NCI-H2107 (cell line): ENCODE data around the gene F13A1.

ENCODE experiments used
- DNase-seq: peaks from one replicate; lab custom pipeline; 2025; lab: John Stamatoyannopoulos, UW

Gene F13A1

DNA sequence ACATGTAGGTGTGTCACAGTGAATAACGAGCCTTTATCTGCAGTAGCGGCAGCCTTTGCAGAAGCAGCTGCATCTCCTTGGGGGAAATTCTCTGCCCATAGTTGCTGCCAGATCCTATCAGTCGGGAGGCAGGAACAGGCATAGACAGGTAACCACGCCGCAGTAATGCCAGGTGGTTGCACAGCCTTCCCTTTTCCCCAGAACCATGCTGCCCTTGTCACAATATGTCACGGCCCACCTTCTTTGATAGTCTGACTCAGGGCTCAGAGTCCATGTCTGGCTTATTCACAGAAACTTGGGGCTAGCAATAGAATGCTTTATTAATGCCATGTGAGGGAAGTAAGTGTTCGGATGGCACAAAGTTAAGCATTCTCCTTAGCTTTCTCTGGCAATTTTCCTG lies 76.6 kb downstream of the F13A1 start:
- no peak for DNase-seq

DNA sequence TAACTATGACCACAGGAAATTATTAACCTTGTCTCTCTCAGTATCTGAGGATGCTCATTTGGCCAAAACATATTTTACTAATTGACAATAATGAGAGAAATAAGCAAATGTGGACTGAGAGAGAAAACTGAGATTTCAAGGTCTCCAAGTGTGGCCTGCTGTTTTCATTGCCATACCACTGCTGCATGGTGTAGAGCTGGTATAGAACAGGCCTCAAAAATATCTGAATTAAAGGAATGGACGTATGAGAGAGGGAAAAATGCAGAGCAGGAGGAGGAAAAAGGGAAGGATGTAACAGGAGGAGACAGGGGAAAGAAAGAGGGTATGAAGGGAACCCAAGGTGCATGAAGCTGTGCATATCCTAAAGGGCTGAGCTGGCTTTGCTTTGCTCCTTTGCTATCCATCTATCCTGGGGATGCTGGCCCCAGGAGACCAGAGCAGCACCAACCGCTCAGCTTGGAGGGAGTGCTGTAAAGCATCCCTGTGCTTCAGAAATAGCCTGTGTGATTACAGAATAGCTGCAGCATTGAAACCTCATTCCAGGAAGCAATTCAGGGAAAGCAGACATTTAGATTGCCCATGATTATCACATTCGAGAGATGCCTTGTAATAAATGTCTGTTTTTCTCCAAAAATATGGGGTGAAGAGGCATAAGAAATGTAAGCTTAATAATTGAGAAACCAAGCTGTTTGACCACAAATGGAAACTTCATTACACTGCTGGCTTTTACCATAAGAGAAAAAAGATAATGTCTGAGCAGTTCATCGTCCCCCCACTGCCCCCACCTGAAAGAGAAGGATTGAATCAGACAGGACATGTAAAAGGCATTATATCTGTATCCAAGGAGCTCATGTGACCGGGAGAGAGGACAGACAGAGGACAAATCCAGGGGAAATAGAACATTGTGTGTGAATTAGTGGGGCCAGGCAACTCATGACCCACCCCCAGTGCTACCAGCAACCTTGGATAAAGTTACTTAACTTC lies 80.6 kb downstream of the F13A1 start:
- DNase-seq: no peak

DNA sequence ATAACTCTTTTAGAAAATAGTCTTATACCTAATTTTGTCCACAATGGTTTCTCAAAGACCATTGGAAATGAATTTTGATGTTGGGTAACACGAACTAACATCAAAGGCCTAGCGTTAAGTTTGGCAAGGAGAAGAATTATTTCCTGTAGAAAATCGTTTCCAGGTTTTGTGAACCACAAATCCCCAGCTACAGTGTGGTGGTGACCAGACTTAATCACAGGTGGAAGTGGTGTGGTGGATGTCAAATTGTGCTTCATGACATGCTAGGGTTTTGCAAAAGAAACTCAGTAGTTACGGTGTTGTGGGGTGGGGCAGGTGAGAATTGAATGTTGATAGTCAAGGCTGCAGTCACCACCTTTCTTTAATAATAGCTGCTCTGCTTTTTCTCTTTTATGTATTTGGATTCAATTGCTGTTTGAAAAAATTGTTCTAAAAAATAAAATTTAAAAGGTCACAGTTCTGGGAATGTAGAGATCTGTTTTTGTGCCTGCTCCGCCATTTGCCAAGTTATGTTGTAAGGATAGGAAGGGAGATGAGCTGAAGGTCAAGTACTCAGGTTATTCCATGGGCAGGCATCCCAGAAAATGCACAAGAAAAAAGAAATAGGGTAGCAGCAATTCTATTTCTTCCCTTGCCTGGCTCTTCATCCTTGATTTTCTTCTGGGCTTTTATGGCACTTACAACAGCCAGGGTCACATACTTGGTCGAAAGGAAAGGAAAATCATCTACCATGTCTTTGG lies 83.6 kb downstream of the F13A1 start:
- no peak for DNase-seq

DNA sequence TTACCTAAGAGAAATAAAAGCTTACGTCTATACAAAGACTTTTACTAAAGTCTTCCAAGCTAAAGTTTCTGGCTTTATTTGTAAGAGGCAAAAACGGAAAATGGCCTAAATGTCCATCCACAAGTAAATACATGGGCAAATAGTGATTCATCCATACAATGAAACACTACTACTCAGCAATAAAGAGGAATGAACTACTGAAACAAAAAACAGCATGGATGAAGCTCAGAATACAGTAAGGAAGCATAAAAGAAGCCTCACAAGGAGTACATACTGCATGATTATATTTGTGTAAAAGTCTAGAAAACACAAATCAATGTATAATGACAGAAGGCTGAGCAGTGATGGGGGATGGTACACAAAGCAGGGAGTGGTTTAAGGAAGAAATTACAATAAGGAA lies 84.7 kb downstream of the F13A1 start:
- DNase-seq: no peak

DNA sequence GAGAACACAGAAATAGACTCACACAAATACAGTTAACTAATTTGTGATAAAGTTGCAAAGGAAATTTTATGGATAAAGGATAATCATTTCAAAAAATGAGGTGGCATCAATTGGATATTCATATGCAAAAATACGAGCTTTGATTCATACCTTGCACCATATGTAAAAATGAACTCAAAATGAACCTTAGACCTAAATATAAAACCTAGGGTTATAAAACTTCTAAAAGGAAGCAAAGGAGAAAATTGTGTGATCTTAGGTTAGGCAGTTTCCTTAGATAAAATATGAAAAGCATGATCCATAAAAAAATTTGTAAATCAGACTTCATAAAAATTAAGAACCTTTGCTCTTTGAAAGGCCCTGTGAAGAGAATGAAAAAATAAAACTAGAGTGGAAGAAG lies 85.5 kb downstream of the F13A1 start:
- no peak for DNase-seq

DNA sequence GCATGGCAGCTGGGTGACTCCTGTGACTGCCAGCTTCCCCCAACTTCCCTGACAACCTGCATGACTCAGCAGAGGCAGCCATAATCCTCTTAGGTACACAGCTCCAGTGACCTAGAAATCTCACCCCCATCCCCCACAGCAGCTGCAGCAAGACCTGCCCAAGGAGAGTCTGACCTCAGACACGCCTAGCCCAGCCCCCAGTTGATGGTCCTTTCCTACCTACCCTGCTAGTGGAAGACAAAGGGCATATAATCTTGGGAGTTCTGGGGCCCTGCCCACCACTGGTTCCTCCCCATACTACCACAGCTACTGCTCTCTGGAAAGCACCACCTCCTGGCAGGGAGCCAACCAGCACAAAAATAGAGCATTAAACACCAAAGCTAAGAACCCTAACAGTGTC lies 90.2 kb downstream of the F13A1 start:
- no peak for DNase-seq

DNA sequence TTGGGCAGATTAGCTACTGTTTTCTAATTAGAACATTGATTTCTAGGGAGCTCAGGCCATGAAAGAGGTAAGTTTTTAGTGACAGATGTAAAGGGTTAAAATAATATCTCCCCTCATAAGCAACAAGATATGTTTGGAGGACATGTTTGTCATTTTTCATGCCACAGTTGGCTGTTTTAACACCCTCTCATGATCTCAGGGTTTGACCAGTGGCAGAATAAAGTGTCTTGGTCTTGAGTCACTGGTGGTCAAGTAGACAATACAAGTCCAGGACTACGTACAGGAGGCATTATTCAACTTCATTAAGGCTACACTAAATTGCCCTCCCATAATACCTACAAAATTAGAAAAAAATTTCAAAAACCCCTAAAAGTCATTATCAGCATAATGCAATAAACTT lies 92.6 kb downstream of the F13A1 start:
- DNase-seq: no peak

DNA sequence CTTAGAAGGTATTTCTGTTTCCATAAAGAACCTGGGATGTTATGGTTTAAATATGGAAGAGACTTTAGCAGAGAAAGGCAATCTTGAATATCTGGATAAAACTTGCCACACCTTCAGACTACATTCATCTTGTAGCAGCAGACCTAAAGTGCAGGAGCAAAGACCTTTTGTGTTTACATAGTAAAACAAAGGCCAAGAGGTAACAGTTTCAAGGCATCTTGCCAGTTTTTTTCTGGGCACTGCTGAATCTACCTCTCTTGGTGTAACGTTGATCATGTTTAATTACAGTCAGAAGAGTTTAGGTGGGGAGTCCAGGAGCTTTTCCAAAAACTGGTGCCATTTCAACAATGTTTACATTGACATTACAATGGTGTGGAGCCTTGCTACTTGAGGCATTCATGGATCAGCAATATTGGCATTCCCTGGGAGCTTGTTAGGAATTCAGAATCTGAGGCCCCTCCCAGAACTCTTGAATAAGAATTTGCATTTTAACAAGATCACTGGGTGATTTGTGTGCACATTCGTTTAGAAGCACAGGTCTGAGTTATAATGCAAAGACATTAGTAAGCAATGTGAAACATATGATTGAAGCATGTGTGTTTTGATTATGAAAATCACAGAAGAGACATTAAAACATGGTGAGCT lies 94.5 kb downstream of the F13A1 start:
- DNase-seq: no peak

DNA sequence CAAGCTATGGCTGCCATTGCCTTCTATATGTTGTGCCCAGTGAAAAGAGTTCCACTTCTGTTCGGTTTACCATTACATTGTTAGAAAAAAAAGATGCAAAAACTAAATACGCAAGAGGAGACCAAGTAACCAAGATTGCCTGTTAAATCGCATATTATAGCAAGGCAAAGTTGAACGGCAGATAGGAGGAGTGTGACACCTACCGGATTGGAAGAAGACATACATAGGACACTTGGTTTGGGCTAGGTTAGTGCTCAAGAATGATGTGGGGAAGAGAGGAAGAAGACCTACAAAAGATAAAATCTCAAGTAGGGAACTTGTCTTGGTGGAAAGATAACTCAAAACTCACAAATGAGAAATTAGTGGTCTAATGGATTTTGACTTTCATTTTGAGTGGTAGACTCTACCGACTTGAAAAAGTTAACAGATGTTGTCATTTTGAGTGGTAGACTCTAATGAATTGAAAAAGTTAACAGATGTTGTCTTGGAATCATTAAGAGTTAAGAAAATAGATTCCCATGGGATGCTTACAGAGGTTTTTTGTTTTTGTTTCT lies 95.5 kb downstream of the F13A1 start:
- DNase-seq: no peak

DNA sequence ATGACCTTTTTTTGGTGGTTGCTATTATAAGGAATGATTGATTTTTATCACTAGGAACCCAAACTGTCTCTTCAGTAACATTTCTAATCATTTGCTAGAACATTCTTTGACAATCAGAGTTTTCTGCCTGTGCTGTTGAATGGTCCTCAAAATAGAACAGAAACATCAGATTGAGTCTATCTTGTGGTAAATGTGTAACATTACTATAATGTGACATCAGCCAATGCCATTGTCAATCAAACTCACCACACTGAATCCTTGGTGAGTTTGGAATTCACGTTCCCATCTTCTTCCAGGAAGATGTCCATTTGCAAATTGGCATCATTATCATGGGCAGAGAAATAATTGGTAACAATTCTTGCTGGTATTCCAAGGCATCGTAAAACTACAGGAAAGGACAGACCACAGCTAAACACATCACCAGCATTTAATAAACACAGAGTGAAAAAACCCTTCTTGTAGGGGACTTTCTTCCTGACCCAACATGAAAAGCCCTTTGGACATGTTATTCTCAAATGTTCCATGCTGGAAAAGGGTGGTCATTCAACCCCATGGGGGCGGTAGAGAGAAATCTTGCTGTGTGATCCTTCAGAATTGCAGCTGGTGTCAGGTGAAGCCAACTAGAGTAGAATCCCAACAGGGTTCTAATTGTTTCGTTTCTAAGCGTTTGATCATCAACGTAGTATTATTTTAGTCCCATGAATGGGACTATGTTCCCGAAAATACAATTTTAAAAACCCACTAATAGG lies 98.5 kb downstream of the F13A1 start:
- DNase-seq: no peak

DNA sequence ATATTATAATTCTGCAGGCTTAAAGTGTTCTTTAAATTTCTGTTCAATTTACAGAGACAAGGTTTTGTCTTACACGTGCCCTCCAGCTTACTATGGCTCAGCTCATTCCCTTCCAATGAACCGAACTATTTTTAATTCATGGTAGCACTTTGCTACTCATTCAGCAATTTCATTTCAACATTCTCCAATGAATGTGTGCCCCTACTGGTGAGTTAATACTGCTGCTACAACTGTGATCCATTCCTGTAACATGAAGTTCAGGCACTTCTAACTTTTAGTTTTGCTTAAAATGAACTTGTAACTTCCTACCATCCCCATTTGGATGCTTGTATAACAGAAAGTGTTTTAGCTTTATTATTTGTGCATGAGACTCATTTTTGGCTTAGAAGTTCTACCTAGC lies 99.7 kb downstream of the F13A1 start:
- no peak for DNase-seq

DNA sequence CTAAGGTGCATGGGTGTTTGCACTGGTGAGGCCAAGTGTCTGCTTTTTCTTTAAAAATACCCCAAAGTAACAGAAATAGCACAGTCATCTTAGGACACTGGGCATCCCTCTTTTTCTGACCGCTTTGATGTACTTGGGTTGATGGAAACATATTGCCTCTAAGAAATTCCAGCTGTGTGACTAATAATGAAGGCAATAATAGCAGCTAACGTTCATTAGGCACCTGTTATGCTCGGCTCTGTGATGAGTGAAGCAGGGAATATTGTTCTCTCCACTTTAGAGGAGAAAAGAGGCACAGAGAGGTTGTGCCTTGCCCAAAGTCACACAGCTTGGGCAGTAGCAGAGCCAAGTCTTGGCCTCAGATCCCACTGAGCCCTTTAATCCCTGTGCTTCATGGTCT lies 100.7 kb downstream of the F13A1 start:
- DNase-seq: no peak

DNA sequence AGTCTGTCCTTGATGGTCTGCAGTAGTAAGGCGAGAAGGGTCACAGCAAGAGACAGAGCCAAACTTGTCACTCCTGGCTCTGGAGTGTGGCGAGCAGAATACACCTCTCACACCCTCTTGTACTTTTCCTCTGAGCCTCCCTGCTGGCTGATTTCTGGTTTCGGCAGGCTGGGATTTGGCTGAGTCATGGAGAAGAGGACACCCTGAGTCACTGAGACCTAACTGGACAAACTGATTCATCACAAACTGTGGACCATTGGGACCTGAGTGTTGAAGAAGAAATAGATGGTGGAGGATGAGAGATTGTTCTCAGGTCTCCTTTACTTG lies 101.7 kb downstream of the F13A1 start:
- DNase-seq: no peak

DNA sequence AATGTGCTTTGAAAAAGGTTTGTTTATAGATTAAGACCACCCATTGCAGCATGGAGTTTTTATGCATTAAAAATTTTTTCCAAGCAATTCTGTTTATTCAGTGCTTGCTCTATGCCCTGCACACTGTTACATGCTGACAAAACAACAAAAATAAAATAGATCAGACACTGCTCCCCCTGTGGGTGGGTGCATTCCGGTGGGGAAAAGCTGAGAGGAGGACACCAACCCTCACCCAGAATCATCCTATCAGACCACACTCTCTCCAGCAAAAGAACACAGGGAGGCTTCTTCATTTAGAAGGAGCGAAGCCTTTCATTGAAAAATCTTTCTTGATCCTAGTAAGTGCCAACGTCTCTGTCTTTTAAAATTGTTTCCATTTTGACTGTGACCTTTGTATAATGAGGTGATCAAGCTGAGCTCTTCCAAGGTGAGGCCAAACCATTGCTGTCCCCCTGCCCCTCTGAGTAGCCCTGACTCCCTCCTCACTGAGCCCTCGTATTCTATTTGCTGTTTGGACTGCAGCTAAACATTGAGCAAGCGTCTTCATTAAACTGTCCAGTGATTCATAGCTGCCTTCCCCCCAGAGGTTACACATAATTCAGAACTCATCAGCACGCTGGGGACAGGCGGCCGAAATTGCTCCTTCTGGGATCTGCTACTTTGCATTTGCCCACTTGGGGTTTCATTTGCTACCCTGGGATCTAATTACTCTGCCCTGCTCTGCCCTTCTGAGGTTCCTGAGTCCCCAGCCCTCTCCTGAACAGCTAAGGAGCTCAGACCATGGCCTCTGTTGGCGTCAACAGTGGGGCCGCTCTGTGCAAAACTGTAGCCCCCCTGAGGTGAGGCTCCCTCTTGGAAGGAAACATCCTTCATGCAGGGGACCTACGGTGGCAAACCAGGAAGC lies 102.4 kb downstream of the F13A1 start:
- no peak for DNase-seq

DNA sequence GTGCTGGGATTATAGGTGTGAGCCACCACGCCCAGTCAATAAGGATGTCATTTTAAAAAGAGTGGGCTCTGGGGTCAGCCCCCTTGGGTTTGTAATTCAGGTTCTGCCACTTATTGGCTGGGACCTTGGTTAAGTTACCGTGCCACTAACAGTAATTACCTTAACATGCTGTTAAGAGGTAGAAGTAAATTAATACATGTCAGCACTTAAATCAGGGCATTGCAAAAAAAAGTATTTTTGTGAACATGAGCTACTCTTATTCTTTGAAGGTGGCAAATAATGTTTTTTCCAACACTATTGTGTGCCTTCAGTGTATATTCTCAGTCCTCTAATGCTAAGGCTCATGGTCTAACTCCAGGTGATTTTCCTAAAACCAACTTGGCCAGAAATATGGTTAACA lies 109.5 kb downstream of the F13A1 start:
- DNase-seq: no peak

DNA sequence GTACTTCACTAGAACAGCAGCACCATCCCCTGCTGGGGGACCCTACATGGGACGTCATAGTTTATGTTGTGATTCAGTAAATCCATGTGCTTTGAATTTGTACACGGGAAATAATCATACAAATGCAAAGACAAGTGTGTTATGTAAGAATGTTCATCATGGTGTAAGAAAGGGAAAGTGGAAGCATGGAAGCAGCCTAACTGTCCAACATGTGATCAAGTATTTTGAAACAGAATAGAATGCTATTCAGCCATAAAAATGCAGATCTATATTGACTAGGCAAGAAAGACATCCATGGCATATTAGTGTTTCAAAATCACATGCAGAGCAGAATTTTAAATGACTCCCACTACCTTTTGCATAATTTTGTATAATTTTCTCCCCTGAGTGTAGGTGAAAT lies 117.6 kb downstream of the F13A1 start:
- no peak for DNase-seq

DNA sequence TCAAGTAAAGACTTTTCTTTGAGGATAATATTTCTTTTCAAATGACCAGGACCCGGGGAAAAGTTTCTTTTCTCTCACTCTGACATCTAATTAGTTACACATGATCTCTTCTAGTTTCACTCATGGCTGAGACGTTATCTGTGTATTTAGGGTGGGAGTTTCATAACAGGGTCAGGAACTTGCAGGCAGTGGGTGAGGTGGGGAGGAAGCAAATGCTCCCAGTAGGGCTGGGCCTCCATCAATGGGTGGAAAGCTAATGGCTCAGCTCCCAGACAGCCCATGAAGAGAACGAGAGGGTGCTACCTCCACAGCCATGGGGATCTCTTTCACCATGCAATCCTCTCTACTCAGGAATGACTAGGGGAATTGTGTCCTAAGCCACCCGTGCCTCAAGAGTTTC lies 119.3 kb downstream of the F13A1 start:
- no peak for DNase-seq

DNA sequence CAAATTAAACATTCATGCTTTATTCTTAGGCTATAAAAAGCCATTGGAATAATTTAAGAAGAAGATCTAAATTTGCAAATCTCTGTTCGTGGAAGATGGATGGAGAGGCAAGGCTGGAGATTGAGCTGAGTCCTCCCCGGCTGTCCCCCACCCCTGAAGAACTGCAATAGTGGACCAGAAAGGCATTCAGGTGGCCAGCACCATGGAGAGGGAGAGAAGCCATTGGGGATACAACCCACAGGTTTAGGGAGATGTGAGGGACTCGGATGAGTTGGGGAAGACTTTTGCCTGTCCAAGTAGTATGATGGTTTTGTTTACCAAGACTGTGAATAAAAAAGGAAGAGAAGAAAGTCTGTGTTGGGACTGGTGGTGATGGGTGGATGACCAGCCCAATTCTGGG lies 120.8 kb downstream of the F13A1 start:
- no peak for DNase-seq

DNA sequence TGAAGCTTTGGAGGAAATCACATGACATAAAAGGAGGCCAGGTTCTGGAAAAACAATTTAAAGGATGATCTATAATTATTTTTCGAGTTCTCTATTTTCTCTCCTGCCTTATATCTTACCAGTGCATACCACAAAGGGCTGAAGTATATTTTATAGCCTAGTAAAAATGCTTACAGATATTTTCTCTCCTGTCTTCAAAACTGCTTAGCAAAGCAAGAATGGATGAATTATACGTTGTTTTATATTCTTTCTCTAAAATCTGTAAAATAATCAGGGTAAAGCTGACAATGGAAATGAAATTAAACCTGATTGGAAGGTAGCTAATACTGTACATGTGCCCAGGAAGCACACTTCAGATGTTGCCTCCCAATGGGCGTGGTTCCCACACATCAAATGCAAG lies 123.7 kb downstream of the F13A1 start:
- DNase-seq: no peak

DNA sequence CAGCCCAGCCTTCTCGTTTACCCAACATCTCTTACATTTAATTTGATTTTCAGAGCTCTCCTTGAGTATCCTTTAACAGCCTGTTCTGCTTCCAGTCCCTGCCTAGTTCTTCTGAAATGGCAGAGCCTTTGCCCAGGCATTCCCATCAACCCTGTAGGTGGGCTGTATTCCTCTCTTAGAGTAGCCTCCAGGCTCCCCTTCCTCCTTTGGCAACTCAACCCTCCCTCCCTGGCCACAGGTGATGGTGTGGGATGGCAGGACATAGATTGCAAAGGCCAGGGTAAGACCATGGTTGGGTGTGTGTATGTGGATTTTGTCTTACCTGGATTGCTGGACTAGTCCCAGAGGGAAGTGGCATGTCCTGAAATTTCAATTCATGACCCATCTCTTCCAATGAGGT lies 125.4 kb downstream of the F13A1 start:
- DNase-seq: no peak

DNA sequence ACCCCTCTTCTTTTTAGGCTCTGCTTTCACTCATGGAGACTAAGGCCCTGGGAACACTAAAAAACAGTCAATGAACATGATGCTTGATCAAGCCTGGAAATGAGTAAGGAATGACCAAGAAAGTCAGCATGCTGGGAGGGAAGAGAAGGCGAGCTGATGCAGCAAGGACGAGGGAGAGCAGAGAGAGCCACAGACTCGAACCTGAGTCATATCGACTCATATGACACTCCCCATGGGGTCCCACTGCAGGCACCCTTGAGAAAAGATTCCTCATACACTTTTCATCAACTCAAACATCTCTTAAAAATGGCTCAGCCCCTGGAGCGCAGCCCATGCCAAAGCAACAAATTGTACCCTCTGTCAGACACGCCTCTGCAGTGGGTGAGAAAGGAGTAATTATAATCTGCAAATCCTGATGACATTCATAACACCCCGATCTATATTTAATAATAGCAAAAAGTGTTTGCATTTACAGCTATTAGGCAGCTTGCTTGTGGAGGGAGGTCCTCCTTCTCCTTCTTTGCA lies 127.2 kb downstream of the F13A1 start:
- no peak for DNase-seq
